Measurements from ENCODE around the gene NRROS.

DNA sequence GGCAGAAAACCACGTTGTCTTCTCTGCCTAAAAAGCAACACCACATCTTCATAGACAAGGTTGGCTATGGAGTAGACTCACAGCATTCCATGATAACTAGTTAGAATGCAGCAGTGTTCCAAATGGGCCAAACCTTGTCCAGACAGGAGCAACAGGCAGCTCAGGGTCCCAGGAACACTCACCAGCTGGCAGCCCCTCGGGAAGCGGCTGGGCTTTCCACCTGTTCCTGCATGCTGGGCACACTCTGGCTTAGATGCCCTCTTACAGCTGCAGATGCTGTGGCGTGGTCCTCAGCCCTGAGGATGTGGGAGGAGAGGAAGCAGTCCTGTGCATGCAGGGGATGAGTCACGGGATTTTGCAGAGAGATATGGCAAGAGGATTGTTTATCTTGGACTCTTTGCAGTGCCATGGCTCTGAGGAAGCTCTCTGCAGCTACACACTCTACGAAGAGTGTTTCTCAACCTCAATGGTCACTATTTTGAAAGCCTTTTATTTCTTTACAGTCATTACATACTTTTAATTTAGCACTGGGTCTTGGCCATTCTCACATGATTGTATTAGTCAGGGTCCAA is 11.3 kb downstream of the NRROS start:
- TF ChIP-seq GATA2 (IDR thresholded peaks at IDR 0.05; ENCODE audit: low read depth, low read length): peak; percentile 56
- no peak for TF ChIP-seq GATA3 (IDR thresholded peaks at IDR 0.05; ENCODE audit: low read depth, low read length)

Measured in SH-SY5Y (cell line).